HPDE6-E6E7 (cell line): ENCODE data around the gene OR2V1.
"Not testable (repeated sequence)": the region's sequence is repeated elsewhere in the genome, so short reads cannot be mapped to it uniquely, and the experiment has no call there.

Experiments used
- DNase-seq: peaks from one replicate; pipeline ENCODE4 v3.0.0; 2011; ENCODE audit warnings: missing footprints; ENCODE audit errors: extremely low spot score

The OR2V1 gene

GRCh38 chr5:181130832-181131496 lies at the start of gene OR2V1:
Gene OR2V1, minus strand, starts transcription at chr5:181131169. Its CDS starts 5,865 bp downstream, at chr5:181125304.
- no peak for DNase-seq

- DNase-seq = not testable (repeated sequence)
Observed at GRCh38 chr5:181177559-181177958, 46.6 kb upstream of the OR2V1 start.

GRCh38 chr5:181176254-181176952 lies 45.4 kb upstream of the OR2V1 start:
- DNase-seq = no peak

GRCh38 chr5:181173420-181174342 lies 42.7 kb upstream of the OR2V1 start:
- no peak for DNase-seq

- no peak for DNase-seq
Observed at GRCh38 chr5:181173027-181173419, 42.1 kb upstream of the OR2V1 start.

GRCh38 chr5:181171782-181172181 lies 40.8 kb upstream of the OR2V1 start:
- no peak for DNase-seq

- DNase-seq = no peak
Observed at GRCh38 chr5:181170996-181171395, 40.0 kb upstream of the OR2V1 start.

- DNase-seq = no peak
Observed at GRCh38 chr5:181170237-181170825, 39.4 kb upstream of the OR2V1 start.

GRCh38 chr5:181169459-181170236 lies 38.7 kb upstream of the OR2V1 start:
- not testable (repeated sequence) for DNase-seq

- no peak for DNase-seq
Observed at GRCh38 chr5:181168595-181169118, 37.7 kb upstream of the OR2V1 start.

GRCh38 chr5:181167814-181168488 lies 37.0 kb upstream of the OR2V1 start:
- DNase-seq = no peak

GRCh38 chr5:181166812-181167733 lies 36.1 kb upstream of the OR2V1 start:
- no peak for DNase-seq

- no peak for DNase-seq
Observed at GRCh38 chr5:181164076-181164952, 33.3 kb upstream of the OR2V1 start.

GRCh38 chr5:181163487-181164075 lies 32.6 kb upstream of the OR2V1 start:
- no peak for DNase-seq

- no peak for DNase-seq
Observed at GRCh38 chr5:181161534-181162175, 30.7 kb upstream of the OR2V1 start.

- peak; percentile 73 for DNase-seq
Observed at GRCh38 chr5:181160755-181161533, 30.0 kb upstream of the OR2V1 start.
